ENCODE measurements around the gene KRTAP5-7. TPM values are rescaled to one million over a fixed set of nuclear protein-coding genes. Genes with fewer than 3 reads are reported as not detected.

KRTAP5-7 gene
- total and polyA plus RNA-seq, 5 donors from 2014 or later: not detected

DNA sequence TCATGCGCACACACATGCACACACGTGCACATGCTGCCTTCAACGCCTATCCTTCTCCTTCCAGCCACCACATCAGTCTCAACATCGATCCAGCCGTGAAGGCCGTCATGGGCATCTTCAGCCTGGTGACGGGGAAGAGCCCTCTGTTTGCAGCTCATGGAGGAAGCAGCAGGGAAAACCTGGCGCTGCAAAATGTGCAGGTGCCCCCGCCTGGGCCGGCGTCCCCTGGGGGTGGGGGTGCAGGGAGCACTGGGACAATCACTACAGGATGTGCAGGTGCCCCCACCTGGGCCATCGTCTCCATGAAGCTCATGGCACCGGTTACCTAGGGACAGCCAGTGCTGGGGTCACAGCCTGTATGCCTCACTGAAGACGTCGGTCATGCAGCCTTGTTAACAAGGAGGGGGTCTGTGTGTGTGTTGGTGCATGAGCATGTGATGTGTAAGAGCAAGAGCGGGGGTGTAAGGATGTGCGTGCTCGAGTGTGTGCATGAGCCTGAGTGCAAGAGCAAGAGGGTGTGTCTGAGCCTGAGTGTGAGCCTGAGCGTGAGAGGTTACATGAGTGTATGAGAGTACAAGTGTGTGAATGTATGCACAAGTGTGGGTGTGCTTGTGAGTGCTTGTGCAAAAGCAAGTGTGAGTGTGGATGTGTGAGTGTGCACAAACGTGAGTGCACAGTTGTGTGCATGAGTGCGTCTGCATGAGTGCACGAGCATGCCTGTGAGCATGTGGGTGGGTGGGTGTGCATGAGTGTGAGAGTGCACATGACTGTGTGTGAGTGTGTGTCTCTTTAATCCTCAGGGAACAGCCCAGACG lies 42.6 kb upstream of the KRTAP5-7 start:
- H3K27ac Mint-ChIP-seq: peak overlapping the region in 1 of 3 donors; percentile 6
- no peak overlapping the region for H3K4me3 Mint-ChIP-seq

DNA sequence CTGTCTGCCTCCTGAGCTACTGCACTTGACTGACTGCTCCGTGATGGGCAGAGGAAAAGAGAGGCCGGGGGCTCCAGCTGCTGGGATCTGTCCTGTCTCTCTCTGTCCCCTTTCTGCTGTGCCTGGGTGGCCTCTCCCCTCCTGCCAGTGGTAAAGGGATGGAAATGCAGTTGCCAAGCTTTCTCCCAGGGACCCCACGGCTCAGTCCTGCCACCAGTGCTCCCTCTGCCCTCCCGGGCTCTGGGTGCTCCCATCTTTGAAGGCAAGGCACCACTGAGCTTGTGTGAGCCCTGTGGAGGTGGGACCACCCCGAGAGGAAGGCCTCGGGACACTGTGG lies 42.0 kb upstream of the KRTAP5-7 start:
- Histone ChIP-seq H3K9me3 (ENCODE audit: control insufficient read depth in 2 of 2, low read length in 2 of 2) (no peaks in the 10 kb centered on the region), H3K27ac (ENCODE audit: insufficient read depth, low read length, poor library complexity, severe bottlenecking) (no peak overlapping the region), H3K36me3 (ENCODE audit: control insufficient read depth, insufficient read depth, low read length) (peaks cover 75% of the 10 kb centered on the region), H3K4me1 (ENCODE audit: control insufficient read depth, insufficient read depth, low read length, poor library complexity, severe bottlenecking) (no peaks in the 10 kb centered on the region), H3K27me3 (ENCODE audit: control insufficient read depth, insufficient read depth, low read length) (no peaks in the 10 kb centered on the region), H3K4me3 (ENCODE audit: low read depth, low read length) (no peak overlapping the region)
- H3K27ac Mint-ChIP-seq: no peak overlapping the region
- H3K4me3 Mint-ChIP-seq: no peak overlapping the region
- DNase-seq (no peak), ATAC-seq (ENCODE audit: low read depth in 2 of 2) (no peak)
- H3K36me3 Mint-ChIP-seq: peaks cover 61% of the 10 kb centered on the region
- peaks cover 0 to 20% (median 9%) of the 10 kb centered on the region in 4 donors for H3K4me1 Mint-ChIP-seq
- H3K27me3 Mint-ChIP-seq: no peaks in the 10 kb centered on the region
- H3K9me3 Mint-ChIP-seq: no peaks in the 10 kb centered on the region

More for the DNA sequence above, 42.6 kb upstream of the KRTAP5-7 start:
- ATAC-seq (ENCODE audit: low read depth in 2 of 2) (no peak), DNase-seq (no peak)
- Mint-ChIP-seq H3K9me3 (no peaks in the 10 kb centered on the region), H3K36me3 (peaks cover 66% of the 10 kb centered on the region), H3K4me1 (peaks cover 0 to 20% (median 9%) of the 10 kb centered on the region in 4 donors), H3K27me3 (no peaks in the 10 kb centered on the region)
- no peaks in the 10 kb centered on the region for H3K4me1 ChIP-seq (ENCODE audit: control insufficient read depth, insufficient read depth, low read length, poor library complexity, severe bottlenecking)
- H3K27me3 ChIP-seq (ENCODE audit: control insufficient read depth, insufficient read depth, low read length): no peaks in the 10 kb centered on the region
- peaks cover 77% of the 10 kb centered on the region for H3K36me3 ChIP-seq (ENCODE audit: control insufficient read depth, insufficient read depth, low read length)
- no peak overlapping the region for H3K4me3 ChIP-seq (ENCODE audit: low read depth, low read length)
- no peaks in the 10 kb centered on the region for H3K9me3 ChIP-seq (ENCODE audit: control insufficient read depth in 2 of 2, low read length in 2 of 2)
- no peak overlapping the region for H3K27ac ChIP-seq (ENCODE audit: insufficient read depth, low read length, poor library complexity, severe bottlenecking)

DNA sequence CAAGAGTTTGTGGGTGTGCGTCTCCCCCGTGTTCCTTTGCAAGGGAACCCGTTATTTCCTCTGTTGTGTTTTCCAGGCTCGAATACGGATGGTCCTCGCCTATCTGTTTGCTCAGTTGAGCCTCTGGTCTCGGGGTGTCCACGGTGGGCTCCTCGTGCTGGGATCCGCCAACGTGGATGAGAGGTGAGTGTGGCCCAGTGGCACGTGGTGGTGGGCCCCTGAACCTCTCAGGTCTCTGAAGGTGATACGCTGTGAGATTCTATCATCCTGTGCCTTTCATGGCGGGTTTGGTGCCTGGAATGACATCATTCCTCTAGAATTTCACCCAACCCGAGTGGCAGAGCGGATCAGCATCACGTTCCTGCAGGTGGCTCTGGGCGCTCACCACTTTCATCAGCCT lies 41.6 kb upstream of the KRTAP5-7 start:
- ATAC-seq (ENCODE audit: low read depth in 2 of 2) (no peak), DNase-seq (no peak)
- Mint-ChIP-seq H3K9me3 (no peaks in the 10 kb centered on the region), H3K27ac (no peak overlapping the region), H3K36me3 (peaks cover 60% of the 10 kb centered on the region), H3K4me1 (peaks cover 0 to 20% (median 9%) of the 10 kb centered on the region in 4 donors), H3K27me3 (no peaks in the 10 kb centered on the region), H3K4me3 (no peak overlapping the region)
- Histone ChIP-seq H3K4me1 (ENCODE audit: control insufficient read depth, insufficient read depth, low read length, poor library complexity, severe bottlenecking) (no peaks in the 10 kb centered on the region), H3K4me3 (ENCODE audit: low read depth, low read length) (no peak overlapping the region), H3K27ac (ENCODE audit: insufficient read depth, low read length, poor library complexity, severe bottlenecking) (no peak overlapping the region), H3K27me3 (ENCODE audit: control insufficient read depth, insufficient read depth, low read length) (no peaks in the 10 kb centered on the region), H3K36me3 (ENCODE audit: control insufficient read depth, insufficient read depth, low read length) (peaks cover 74% of the 10 kb centered on the region), H3K9me3 (ENCODE audit: control insufficient read depth in 2 of 2, low read length in 2 of 2) (no peaks in the 10 kb centered on the region)

DNA sequence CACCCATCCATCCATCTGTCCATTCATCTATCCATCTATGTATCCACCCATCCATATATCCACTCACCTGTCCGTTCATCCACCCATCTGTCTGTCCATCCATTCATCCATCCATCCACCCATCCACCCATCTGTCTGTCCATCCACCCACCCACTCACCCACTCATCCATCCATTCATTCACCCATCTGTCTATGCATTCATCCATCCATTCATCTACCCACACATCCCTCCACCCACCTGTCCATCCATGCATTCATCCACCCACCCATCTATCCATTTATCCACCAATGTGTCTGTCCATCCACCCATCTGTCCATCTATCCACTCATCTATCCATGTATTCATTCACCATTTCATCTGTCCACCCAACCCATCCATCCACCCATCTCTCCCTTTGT lies 40.7 kb upstream of the KRTAP5-7 start:
- H3K4me3 Mint-ChIP-seq: no peak overlapping the region
- peaks cover 60% of the 10 kb centered on the region for H3K36me3 Mint-ChIP-seq
- H3K27me3 ChIP-seq (ENCODE audit: control insufficient read depth, insufficient read depth, low read length): no peaks in the 10 kb centered on the region
- no peaks in the 10 kb centered on the region for H3K9me3 Mint-ChIP-seq
- ATAC-seq (ENCODE audit: low read depth in 2 of 2): no peak
- peak overlapping the region in 2 of 3 donors; percentile 6 to 33 for H3K27ac Mint-ChIP-seq
- no peaks in the 10 kb centered on the region for H3K9me3 ChIP-seq (ENCODE audit: control insufficient read depth in 2 of 2, low read length in 2 of 2)
- H3K27ac ChIP-seq (ENCODE audit: insufficient read depth, low read length, poor library complexity, severe bottlenecking): no peak overlapping the region
- no peaks in the 10 kb centered on the region for H3K27me3 Mint-ChIP-seq
- no peak for DNase-seq
- H3K4me3 ChIP-seq (ENCODE audit: low read depth, low read length): no peak overlapping the region
- peaks cover 74% of the 10 kb centered on the region for H3K36me3 ChIP-seq (ENCODE audit: control insufficient read depth, insufficient read depth, low read length)
- H3K4me1 Mint-ChIP-seq: peaks cover 0 to 20% (median 9%) of the 10 kb centered on the region in 4 donors
- H3K4me1 ChIP-seq (ENCODE audit: control insufficient read depth, insufficient read depth, low read length, poor library complexity, severe bottlenecking): no peaks in the 10 kb centered on the region

DNA sequence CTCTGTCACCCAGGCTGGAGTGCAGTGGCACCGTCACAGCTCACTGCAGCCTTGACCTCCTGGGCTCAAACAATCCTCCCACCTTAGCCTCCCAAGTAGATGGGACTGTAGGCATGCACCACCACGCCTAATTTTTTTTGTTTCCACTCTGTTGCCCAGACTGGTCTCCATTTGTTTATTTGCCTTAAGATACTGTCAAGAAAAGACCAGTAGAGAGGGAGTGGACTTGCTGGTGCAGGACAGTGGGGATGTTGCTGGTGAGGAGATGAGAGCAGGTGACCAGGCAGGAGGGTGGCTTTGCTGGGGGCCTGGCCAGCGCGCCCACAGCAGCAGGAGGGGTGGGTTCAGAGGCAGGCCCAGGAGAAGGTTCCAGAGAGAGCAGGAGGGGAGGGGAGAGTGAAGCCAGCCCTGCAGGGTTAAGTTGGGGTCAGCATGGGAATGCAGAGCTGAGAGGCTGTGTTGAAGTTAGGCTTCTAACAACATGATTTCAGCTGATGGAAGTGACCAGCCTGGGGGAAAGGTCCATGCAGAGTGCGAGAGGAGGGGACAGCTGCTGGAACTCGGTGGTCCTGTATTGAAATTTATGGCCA lies 38.3 kb upstream of the KRTAP5-7 start:
- H3K36me3 Mint-ChIP-seq: peaks cover 57% of the 10 kb centered on the region
- ATAC-seq (ENCODE audit: low read depth in 2 of 2): no peak

DNA sequence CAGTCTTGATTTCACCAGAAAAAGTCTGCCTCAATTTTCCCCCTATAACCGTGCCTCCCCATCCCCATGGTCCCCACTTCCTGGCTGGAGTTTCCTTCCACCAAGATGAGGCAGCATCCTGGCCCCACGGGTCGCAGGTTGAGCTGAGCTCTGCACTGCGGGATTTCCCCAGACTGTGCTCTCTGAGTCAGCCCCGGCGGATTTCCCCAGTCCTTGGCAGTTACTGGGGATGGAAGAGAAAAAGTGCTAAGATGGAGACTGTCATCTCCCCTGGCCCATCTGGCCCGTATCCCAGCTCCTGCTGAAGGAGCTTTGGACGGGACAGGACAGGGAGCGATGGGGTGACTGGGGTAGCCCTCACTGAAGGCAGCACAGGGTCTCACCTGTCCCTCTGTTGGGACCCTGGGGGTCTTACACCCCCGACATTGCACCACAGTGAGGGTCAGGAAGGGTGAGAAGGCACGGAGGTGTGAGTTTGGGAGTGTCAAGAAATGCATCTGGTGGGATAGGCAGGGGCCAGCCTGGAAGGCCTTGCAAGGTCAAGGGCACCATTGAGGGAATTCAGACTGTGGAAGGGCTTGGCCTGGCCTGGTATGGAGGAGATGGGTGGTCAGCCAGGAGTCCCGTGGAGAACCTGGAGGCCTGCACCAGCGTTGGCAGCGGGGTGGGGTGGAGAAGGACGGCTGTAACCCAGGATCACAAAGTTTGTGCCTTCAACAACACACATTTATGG lies 37.6 kb upstream of the KRTAP5-7 start:
- H3K27ac ChIP-seq (ENCODE audit: insufficient read depth, low read length, poor library complexity, severe bottlenecking): no peak overlapping the region
- H3K9me3 Mint-ChIP-seq: no peaks in the 10 kb centered on the region
- peaks cover 72% of the 10 kb centered on the region for H3K36me3 ChIP-seq (ENCODE audit: control insufficient read depth, insufficient read depth, low read length)
- H3K4me3 Mint-ChIP-seq: no peak overlapping the region
- H3K27ac Mint-ChIP-seq: peak overlapping the region in 2 of 3 donors; percentile 4 to 75
- peaks cover 56% of the 10 kb centered on the region for H3K36me3 Mint-ChIP-seq
- DNase-seq (peak in 1 of 3 donors; percentile 15), ATAC-seq (ENCODE audit: low read depth in 2 of 2) (peak in 1 of 2 donors; percentile 42)
- H3K27me3 Mint-ChIP-seq: no peaks in the 10 kb centered on the region
- H3K27me3 ChIP-seq (ENCODE audit: control insufficient read depth, insufficient read depth, low read length): no peaks in the 10 kb centered on the region
- no peaks in the 10 kb centered on the region for H3K4me1 ChIP-seq (ENCODE audit: control insufficient read depth, insufficient read depth, low read length, poor library complexity, severe bottlenecking)
- H3K4me1 Mint-ChIP-seq: peaks cover 0 to 20% (median 9%) of the 10 kb centered on the region in 4 donors
- no peak overlapping the region for H3K4me3 ChIP-seq (ENCODE audit: low read depth, low read length)
- no peaks in the 10 kb centered on the region for H3K9me3 ChIP-seq (ENCODE audit: control insufficient read depth in 2 of 2, low read length in 2 of 2)

More for the DNA sequence above, 38.3 kb upstream of the KRTAP5-7 start:
- Mint-ChIP-seq H3K27me3 (no peaks in the 10 kb centered on the region), H3K4me1 (peaks cover 0 to 20% (median 9%) of the 10 kb centered on the region in 4 donors), H3K9me3 (no peaks in the 10 kb centered on the region), H3K27ac (peak overlapping the region; percentile 4 to 89 (median 43)), H3K4me3 (no peak overlapping the region)
- DNase-seq: no peak
- no peaks in the 10 kb centered on the region for H3K4me1 ChIP-seq (ENCODE audit: control insufficient read depth, insufficient read depth, low read length, poor library complexity, severe bottlenecking)
- H3K4me3 ChIP-seq (ENCODE audit: low read depth, low read length): no peak overlapping the region
- no peak overlapping the region for H3K27ac ChIP-seq (ENCODE audit: insufficient read depth, low read length, poor library complexity, severe bottlenecking)
- no peaks in the 10 kb centered on the region for H3K9me3 ChIP-seq (ENCODE audit: control insufficient read depth in 2 of 2, low read length in 2 of 2)
- no peaks in the 10 kb centered on the region for H3K27me3 ChIP-seq (ENCODE audit: control insufficient read depth, insufficient read depth, low read length)
- H3K36me3 ChIP-seq (ENCODE audit: control insufficient read depth, insufficient read depth, low read length): peaks cover 72% of the 10 kb centered on the region

DNA sequence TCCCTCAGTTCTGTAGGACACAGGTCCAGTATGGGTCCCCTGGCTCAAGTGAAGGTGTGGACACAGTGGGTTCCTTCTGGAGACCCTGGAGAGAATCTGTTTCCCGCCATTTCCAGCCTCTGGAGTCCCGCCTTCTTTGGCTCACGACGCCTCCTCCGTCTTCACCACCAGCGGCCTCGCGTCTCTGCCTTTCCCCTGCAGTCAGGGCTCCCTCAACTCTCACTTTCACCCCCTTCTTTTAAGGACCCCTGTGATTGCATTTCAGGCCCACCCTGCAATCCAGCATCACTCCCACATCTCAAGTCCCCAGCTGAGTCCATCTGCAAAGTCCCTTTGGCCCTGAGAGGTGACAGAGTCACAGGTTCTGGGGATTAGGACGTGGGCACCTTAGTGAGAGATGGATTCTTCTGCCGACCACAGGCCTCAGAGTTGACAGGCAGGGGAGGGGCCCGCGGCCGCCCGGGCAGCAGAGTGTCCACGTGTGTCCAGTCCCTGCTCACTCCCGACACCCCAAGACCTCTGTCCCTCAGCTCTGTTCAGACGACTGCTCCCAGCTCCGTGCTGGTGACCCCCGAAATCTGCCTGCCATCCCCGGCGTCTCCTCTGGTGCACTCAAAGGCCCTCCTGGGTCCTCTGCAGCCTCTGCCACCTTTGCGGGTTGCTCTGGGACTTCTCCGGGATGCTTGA lies 36.9 kb upstream of the KRTAP5-7 start:
- no peak for DNase-seq
- no peaks in the 10 kb centered on the region for H3K9me3 ChIP-seq (ENCODE audit: control insufficient read depth in 2 of 2, low read length in 2 of 2)
- Mint-ChIP-seq H3K27me3 (no peaks in the 10 kb centered on the region), H3K4me3 (peak overlapping the region in 1 of 4 donors; percentile 14), H3K36me3 (peaks cover 59% of the 10 kb centered on the region), H3K4me1 (peaks cover 0 to 20% (median 9%) of the 10 kb centered on the region in 4 donors), H3K27ac (peak overlapping the region in 2 of 3 donors; percentile 4 to 40), H3K9me3 (no peaks in the 10 kb centered on the region)
- H3K27me3 ChIP-seq (ENCODE audit: control insufficient read depth, insufficient read depth, low read length): no peaks in the 10 kb centered on the region
- no peaks in the 10 kb centered on the region for H3K4me1 ChIP-seq (ENCODE audit: control insufficient read depth, insufficient read depth, low read length, poor library complexity, severe bottlenecking)
- ATAC-seq (ENCODE audit: low read depth in 2 of 2): no peak
- H3K36me3 ChIP-seq (ENCODE audit: control insufficient read depth, insufficient read depth, low read length): peaks cover 69% of the 10 kb centered on the region
- H3K4me3 ChIP-seq (ENCODE audit: low read depth, low read length): no peak overlapping the region
- no peak overlapping the region for H3K27ac ChIP-seq (ENCODE audit: insufficient read depth, low read length, poor library complexity, severe bottlenecking)

Data from CD4-positive, CD25-positive, alpha-beta regulatory T cell (primary cell).